NB4 (cell line): Measurements from ENCODE around the gene ARHGAP20.

ENCODE experiments used
- CTCF ChIP-seq: IDR thresholded peaks from one replicate; pipeline ENCODE4 v1.5.1; 2012; ENCODE audit warnings: low read depth, low read length
- POLR2A ChIP-seq: IDR thresholded peaks from 2 replicates; pipeline ENCODE4 v1.6.1; 2011; ENCODE audit warnings: mild to moderate bottlenecking; ENCODE audit not compliant: insufficient read length; ENCODE audit errors: extremely low read depth

DNA sequence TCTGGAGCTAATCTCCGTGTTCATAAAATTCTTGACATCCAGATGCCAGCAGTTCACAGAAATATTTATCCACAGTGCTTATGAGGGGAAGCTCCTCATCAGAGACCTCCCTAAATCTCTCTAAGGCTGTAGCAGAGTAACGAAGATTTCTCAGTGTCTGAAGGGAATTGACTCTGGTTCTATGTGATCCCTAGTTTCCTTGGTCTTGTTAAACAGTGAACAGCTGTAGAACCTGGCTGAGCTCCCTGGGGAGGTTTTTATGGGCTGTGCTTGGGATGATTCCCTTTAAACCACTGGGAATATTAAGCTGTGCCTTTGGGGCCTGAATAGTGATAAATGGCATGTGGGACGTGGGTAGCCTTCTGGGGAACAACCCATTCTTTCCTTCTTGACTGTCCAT is 43.7 kb upstream of the ARHGAP20 start:
- no peak for TF ChIP-seq CTCF
- no peak for TF ChIP-seq POLR2A
